Breast epithelium (tissue), 4 donors: Measurements from ENCODE around the gene ACSM5. TPM values are rescaled to one million over a fixed set of nuclear protein-coding genes. Genes with fewer than 3 reads are reported as not detected.
A peak's percentile ranks its signal among the peaks of the same experiment; 100 is the strongest.

Experiments
- DNase-seq, 2 donors: peaks; one replicate each; pipeline ENCODE4 v3.0.0-alpha.2; 2019; ENCODE audit warnings: low spot score in 2 of 2
- H3K27ac ChIP-seq, 2 donors: fragments of 200-600 bp; sonication (generic) in 1 of 2; one replicate each; pipeline ENCODE4 v1.5.1; 2016 to 2019; ENCODE audit warnings: mild to moderate bottlenecking in 1 of 2
- H3K27me3 ChIP-seq, 2 donors: fragments of 200-600 bp; sonication (generic) in 1 of 2; one replicate each; pipeline versions ENCODE4 v1.5.1 to v1.6.0; 2017 to 2019; ENCODE audit warnings: control low read depth in 1 of 2, mild to moderate bottlenecking in 1 of 2
- H3K36me3 ChIP-seq: fragments of 200-600 bp; one replicate; pipeline ENCODE4 v1.5.1; 2019
- H3K4me1 ChIP-seq, 2 donors: fragments of 200-600 bp; sonication (generic); one replicate each; pipeline ENCODE4 v1.5.1; 2016 to 2019; ENCODE audit warnings: control low read depth in 1 of 2
- H3K4me3 ChIP-seq, 3 donors: fragments of 200-600 bp; sonication (generic); 1 replicate in 2 of 3; 2 replicates in 1 of 3; pipeline ENCODE4 v1.5.1; 2016 to 2019; ENCODE audit warnings: mild to moderate bottlenecking in 3 of 3, moderate library complexity in 2 of 3
- H3K9me3 ChIP-seq, 2 donors: fragments of 200-600 bp; sonication (generic) in 1 of 2; one replicate each; pipeline ENCODE4 v1.5.1; 2016 to 2019; ENCODE audit warnings: control low read depth in 1 of 2
- POLR2A ChIP-seq: fragments of 450-650 bp; IDR thresholded peaks from one replicate; pipeline ENCODE4 v1.6.1; 2016; ENCODE audit warnings: antibody characterized with exemption, mild to moderate bottlenecking, moderate library complexity
- POLR2AphosphoS5 ChIP-seq, 3 donors: sonication (generic); formaldehyde crosslinking; IDR thresholded peaks; one replicate each; pipeline ENCODE4 v1.6.1; 2017; ENCODE audit warnings: antibody characterized with exemption in 3 of 3
- intact Hi-C: fragments of 100-400 bp; cut with DNase I; formaldehyde crosslinking; loops from one replicate; pipeline ENCODE4 v1.15.1; 2023; ENCODE audit warnings: low total_unique reads
- total RNA-seq, 3 donors: library from RNA; depleted of rRNA; stranded (reverse); fragments of >200 nt; gene quantifications; one replicate each; pipeline ENCODE4 v1.1.0, GENCODE V29; 2016
- TF ChIP-seq, protein P1 (sequence below), 3 donors: fragments of 450-650 bp; IDR thresholded peaks; one replicate each; pipeline ENCODE4 v1.5.1; 2016 to 2017; ENCODE audit warnings: antibody characterized with exemption in 3 of 3, mild to moderate bottlenecking in 3 of 3, moderate library complexity in 3 of 3

Gene ACSM5, protein sequence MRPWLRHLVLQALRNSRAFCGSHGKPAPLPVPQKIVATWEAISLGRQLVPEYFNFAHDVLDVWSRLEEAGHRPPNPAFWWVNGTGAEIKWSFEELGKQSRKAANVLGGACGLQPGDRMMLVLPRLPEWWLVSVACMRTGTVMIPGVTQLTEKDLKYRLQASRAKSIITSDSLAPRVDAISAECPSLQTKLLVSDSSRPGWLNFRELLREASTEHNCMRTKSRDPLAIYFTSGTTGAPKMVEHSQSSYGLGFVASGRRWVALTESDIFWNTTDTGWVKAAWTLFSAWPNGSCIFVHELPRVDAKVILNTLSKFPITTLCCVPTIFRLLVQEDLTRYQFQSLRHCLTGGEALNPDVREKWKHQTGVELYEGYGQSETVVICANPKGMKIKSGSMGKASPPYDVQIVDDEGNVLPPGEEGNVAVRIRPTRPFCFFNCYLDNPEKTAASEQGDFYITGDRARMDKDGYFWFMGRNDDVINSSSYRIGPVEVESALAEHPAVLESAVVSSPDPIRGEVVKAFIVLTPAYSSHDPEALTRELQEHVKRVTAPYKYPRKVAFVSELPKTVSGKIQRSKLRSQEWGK
- 10 to 100 TPM in 1 of 3 donors, 1 to 10 TPM in 2; 4.5 to 61.0 (median 8.8) TPM for total RNA-seq

DNA sequence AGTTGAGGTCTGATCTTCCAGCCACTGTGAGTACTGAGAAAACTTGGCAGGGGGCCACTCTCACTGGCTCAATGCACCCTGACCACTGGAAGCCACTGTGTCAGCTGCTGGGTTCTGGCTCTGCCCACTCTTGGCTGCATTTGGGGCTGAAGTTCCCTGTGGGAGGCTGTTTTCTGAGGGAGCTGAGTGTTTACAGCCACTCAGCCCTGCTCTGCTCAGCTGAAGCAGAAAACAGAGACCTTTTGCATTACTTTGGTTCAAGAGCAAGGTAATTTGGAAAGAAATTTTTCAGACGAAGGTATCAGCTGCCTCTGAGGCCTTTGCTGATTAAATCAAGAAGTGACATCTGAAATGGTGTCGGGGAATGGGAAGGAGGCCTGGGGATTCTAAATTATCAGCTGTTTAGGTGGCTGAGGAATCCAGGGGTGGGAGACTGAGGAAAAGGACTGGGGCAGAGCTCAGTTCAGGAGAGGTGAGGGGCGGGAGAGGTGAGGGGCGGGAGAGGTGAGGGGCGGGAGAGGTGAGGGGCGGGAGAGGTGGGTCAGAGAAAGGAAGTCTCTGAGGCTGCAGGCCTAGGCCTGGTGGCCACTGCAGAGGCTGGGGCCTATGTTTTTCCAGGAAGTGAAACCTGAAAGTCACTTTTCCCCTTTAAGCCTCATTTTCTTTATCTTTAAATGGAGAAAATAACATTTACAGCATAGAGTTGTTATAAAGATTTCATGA, at the start of gene ACSM5:
ACSM5 (plus strand) TSS at position 137 of the 723 bp plus-strand sequence. CDS start 1,951 bp downstream, outside the sequence.
- Histone ChIP-seq H3K27me3 (no peaks in the 10 kb centered on the region), H3K4me3 (peak within 1 kb of the TSS in 1 of 3 donors; percentile 9), H3K4me1 (no peaks in the 10 kb centered on the region), H3K27ac (peak within 1 kb of the TSS in 1 of 2 donors; percentile 1), H3K36me3 (no peaks in the 10 kb centered on the region), H3K9me3 (no peaks in the 10 kb centered on the region)
- DNase-seq: peak in 1 of 2 donors; percentile 39
- intact Hi-C loops: no loop called here
- TF ChIP-seq, protein P1, sequence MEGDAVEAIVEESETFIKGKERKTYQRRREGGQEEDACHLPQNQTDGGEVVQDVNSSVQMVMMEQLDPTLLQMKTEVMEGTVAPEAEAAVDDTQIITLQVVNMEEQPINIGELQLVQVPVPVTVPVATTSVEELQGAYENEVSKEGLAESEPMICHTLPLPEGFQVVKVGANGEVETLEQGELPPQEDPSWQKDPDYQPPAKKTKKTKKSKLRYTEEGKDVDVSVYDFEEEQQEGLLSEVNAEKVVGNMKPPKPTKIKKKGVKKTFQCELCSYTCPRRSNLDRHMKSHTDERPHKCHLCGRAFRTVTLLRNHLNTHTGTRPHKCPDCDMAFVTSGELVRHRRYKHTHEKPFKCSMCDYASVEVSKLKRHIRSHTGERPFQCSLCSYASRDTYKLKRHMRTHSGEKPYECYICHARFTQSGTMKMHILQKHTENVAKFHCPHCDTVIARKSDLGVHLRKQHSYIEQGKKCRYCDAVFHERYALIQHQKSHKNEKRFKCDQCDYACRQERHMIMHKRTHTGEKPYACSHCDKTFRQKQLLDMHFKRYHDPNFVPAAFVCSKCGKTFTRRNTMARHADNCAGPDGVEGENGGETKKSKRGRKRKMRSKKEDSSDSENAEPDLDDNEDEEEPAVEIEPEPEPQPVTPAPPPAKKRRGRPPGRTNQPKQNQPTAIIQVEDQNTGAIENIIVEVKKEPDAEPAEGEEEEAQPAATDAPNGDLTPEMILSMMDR (IDR thresholded peaks at IDR 0.05): no peak
- no peak for TF ChIP-seq POLR2A
- no peak for TF ChIP-seq POLR2AphosphoS5 (IDR thresholded peaks at IDR 0.05)

DNA sequence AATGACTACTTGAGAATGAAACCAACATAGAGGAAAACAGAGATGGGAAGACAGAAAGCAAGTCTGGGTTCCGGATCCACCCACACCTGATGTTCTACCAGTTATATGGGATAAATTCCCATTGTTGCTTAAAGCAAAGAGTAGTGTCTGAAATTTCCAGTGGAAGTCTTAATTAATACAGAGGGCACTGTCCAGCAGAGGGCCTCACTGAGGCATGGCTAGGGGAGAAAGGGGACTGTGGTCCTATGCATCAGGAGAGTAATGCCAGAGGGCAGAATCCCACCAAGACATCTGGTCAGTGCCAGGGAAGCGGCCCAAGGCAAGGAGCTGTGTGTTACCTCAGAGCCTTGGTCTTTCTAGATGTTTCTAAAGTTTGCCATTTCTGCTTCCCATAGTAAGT, 49.3 kb upstream of the ACSM5 start:
- no peak overlapping the region for H3K27ac ChIP-seq
- peaks cover 0 to 24% of the 10 kb centered on the region in 2 donors for H3K27me3 ChIP-seq
- no peaks in the 10 kb centered on the region for H3K9me3 ChIP-seq
- intact Hi-C loops: no loop called here
- TF ChIP-seq POLR2A (no peak), POLR2AphosphoS5 (IDR thresholded peaks at IDR 0.05) (no peak)
- TF ChIP-seq, protein P1 (IDR thresholded peaks at IDR 0.05): no peak
- no peak for DNase-seq
- H3K36me3 ChIP-seq: no peaks in the 10 kb centered on the region
- H3K4me3 ChIP-seq: no peak overlapping the region
- no peaks in the 10 kb centered on the region for H3K4me1 ChIP-seq

DNA sequence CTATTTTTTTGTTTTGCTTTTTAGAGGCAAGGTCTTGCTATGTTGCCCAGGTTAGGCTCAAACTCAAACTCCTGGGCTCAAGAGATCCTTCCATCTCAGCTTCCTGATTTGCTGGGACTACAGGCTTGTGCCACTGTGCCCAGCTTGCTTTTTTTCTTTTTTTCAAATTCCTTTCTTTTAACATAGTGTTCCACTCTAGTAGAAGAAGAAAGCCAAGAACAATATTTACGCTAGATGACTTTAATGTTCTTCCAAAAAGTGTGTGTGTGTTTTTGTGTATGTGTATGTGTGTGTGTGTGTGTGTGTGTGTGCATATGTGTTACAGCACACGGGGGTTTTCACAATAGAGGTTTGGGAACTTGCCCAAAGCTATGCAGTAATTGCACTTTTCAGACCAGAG, 46.1 kb upstream of the ACSM5 start:
- no peak for TF ChIP-seq POLR2A
- H3K27me3 ChIP-seq: peaks cover 0 to 7% of the 10 kb centered on the region in 2 donors
- H3K9me3 ChIP-seq: no peaks in the 10 kb centered on the region
- no peaks in the 10 kb centered on the region for H3K4me1 ChIP-seq
- H3K4me3 ChIP-seq: no peak overlapping the region
- no peak for DNase-seq
- no peaks in the 10 kb centered on the region for H3K36me3 ChIP-seq
- no peak overlapping the region for H3K27ac ChIP-seq
- intact Hi-C loops: no loop called here

DNA sequence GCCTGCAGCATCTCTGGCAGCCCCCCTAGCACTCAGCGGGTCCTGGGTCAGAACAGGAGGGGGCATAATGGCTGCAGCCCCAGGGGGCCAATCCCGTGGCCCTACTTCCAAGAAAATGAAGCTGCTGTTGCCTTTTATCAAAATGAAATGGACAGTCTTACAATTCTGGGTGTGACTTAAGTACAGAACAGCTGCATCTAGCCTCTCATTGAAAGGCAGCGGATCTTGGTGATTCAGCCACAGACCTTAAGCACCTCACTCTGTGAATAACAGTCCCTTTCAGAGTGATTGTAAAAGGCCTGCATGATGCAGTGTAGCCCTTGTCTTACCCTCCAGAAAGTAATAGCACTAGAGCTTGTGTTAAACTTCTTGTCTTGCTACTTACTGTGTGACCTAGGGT, 45.3 kb upstream of the ACSM5 start:
- H3K4me1 ChIP-seq: no peaks in the 10 kb centered on the region
- no peak for TF ChIP-seq POLR2A
- TF ChIP-seq, protein P1 (IDR thresholded peaks at IDR 0.05): no peak
- no peak for TF ChIP-seq POLR2AphosphoS5 (IDR thresholded peaks at IDR 0.05)
- H3K4me3 ChIP-seq: no peak overlapping the region
- intact Hi-C loops: no loop called here
- H3K27me3 ChIP-seq: peaks cover 0 to 3% of the 10 kb centered on the region in 2 donors
- H3K27ac ChIP-seq: no peak overlapping the region
- no peaks in the 10 kb centered on the region for H3K9me3 ChIP-seq
- no peak for DNase-seq
- H3K36me3 ChIP-seq: no peaks in the 10 kb centered on the region

DNA sequence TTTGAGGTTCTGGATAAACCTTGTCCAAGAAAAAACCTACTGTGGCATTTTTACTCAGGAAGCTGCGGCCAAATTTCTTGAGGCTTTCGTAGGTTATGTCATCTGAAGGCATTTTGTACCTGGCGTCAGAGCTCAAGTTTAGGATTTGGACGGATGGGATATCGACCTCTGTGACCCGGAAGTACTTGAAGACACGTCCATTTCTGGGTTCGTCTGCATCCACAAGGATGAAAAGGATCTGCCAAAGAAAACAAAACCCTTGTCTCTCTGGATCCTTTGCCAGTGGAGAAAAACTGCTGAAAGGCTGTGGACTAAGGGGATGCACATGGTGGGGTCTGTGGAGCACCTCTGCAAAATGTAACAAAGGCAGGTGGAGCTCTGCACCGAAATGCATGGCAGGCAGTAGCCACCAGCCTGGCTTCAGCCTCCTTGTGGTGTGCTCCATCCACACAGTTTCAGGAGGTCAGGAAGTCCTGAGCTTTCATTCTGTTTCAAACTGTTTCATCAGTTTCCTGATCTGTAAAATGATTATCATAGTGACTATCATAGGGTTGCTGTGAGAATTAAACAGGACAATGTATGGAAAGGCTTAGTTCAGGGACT, 39.8 kb upstream of the ACSM5 start:
- no peaks in the 10 kb centered on the region for H3K36me3 ChIP-seq
- H3K9me3 ChIP-seq: peaks cover 0 to 9% of the 10 kb centered on the region in 2 donors
- H3K27ac ChIP-seq: no peak overlapping the region
- no peak overlapping the region for H3K4me3 ChIP-seq
- intact Hi-C loops: no loop called here
- TF ChIP-seq POLR2A: no peak
- TF ChIP-seq POLR2AphosphoS5 (IDR thresholded peaks at IDR 0.05): no peak
- TF ChIP-seq, protein P1 (IDR thresholded peaks at IDR 0.05): no peak
- no peak for DNase-seq
- H3K4me1 ChIP-seq: no peaks in the 10 kb centered on the region
- H3K27me3 ChIP-seq: peaks cover 0 to 3% of the 10 kb centered on the region in 2 donors
